VCaP (cell line): ENCODE data around the gene ARFGAP1.

Source experiments
- H3K27ac ChIP-seq: fragments of 450-650 bp; 2 replicates; pipeline ENCODE4 v1.5.1; 2017
- CTCF ChIP-seq: fragments of 450-650 bp; conservative IDR thresholded peaks from 2 replicates; pipeline ENCODE4 v1.5.1; 2017; ENCODE audit warnings: mild to moderate bottlenecking, moderate library complexity

ARFGAP1 gene

GRCh38 chr20:63314566-63315239 is 42.1 kb downstream of the ARFGAP1 start:
- TF ChIP-seq CTCF = no peak
- no peak overlapping the region for H3K27ac ChIP-seq

- TF ChIP-seq CTCF = no peak
- no peak overlapping the region for H3K27ac ChIP-seq
Observed at GRCh38 chr20:63315240-63315689, 42.7 kb downstream of the ARFGAP1 start.

DNA sequence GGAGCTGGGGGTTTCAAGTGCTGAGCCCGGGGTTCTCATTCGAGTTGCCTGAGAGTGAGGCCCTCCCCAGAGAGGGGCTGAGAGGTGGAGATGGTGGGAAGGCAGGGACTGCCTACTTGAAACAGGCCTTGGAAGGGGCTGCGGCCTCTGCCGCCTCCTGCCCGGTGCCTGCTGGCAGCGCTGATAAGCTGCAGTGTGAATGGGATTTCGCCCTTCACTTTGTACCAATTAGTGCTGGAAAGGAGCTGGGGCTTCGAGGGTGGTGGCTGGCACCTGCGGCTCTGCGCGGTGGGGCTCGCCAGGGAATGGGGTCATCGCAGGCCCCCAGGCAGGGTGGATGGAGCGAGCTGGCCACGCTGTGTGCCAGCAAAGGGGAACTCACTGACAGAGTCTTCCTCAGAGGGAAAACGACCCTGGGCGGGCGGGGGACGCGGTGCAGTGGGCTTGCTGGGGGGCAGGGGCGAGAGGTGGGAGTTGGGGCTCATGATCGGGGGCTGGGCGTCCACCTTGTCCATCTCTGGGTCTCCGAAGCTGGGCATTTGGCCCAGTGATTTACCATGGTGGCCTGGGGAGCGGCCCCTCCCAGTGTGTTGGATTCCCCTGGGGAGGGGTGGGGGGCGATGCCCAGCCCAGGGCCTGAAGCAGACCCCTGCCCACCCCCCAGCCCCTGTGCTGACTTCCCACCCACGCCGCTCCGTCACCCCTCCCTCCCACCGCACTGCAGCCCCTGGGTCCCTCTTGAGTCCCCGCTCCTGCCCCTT is 43.3 kb downstream of the ARFGAP1 start:
- TF ChIP-seq CTCF = no peak
- no peak overlapping the region for H3K27ac ChIP-seq

GRCh38 chr20:63316502-63316921 is 43.9 kb downstream of the ARFGAP1 start:
- no peak for TF ChIP-seq CTCF

DNA sequence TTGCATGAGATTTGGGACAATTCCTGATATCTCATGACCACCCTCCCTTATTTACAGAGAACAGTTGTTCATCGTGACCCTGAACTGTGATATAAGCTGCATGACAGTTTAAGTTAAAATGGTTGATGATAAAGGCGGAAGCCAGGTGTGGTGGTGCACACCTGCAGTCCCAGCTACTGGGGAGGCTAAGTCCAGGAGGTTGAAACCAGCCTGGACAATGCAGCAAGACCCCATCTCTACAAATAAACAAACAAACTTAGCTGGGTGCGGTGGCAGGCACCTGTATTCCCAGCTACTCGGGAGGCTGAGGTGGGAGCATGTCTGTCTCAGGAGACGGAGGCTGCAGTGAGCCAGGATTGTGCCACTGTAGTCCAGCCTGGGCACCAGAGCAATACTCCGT is 44.4 kb downstream of the ARFGAP1 start:
- no peak for TF ChIP-seq CTCF
- H3K27ac ChIP-seq = no peak overlapping the region

More at GRCh38 chr20:63316502-63316921, 43.9 kb downstream of the ARFGAP1 start:
- no peak overlapping the region for H3K27ac ChIP-seq

DNA sequence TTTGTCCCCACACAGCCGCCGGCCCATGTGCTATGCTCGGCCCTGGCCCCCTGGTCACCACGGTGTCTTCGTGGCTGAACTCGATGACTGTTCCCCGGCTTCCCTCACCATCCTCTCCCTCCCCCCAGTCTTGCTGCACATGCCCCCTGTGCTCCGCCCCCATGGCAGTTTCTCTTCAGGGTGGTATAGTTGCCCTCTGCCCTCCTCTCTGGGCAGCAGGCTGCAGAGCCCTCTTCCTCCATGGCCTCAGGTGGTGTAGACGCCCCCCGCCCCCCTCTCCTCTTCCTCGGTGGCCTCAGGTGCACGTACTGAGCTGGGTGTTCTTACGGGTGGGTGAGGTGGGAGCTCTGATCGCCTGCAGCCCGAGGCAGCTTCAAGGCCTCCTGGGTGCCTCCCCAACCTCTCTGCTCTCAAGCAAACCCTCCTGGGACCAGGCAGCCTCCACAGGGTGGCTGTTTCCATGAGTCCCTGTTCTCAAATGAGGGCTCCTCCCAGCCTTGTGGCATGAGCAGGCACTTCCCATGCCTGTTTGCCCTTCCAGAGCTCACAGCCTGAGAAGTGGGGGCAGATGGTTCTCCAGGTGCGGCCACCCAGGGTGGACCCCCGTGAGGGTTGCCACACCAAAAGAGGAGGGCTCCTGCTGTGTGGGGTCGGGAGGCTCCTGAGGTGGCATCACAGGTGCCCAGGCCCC is 45.1 kb downstream of the ARFGAP1 start:
- H3K27ac ChIP-seq = no peak overlapping the region
- no peak for TF ChIP-seq CTCF

DNA sequence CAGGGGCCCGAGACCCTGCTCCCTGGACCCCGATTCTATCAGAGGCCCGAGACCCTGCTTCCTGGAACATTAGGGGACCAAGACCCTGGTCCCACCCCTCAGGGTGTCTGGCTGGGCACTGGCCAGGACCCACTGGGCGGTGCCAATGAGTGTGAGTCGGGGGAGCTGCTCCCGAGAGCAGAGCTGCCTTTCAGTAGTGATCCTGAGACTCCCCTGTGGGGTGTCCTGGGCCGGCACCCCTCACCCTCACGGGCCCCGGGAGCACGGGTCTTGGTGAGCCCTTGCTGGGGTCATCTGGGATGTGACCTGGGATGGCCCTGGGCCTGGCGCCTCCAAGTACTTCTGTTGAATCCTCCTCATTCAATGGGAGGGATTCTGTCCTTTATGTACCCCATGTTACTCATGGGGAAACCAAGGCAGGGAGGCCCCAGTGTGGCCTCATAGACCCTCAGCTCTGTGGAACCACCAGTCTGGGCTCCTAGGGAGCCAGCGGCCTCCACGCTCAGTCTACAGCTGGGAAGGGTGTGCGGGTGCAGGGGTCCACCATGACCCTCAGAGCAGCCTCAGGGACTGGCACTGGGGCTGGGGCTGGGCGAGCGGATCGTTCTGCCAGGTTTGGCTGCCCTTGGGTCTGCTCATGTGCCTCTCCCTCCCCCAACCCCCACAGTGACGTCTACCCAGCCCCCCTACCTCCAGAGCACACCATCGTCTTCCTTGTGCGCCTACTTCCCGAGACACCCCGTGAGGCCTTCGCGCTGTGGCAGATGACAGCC is 46.0 kb downstream of the ARFGAP1 start:
- no peak overlapping the region for H3K27ac ChIP-seq
- TF ChIP-seq CTCF = no peak
